ENCODE measurements around the gene JAKMIP3. TPM values are rescaled to one million over a fixed set of nuclear protein-coding genes. Genes with fewer than 3 reads are reported as not detected.

Gene JAKMIP3
- under 1 TPM; 0.07 to 0.12 TPM for total RNA-seq

GRCh38 chr10:132065491-132066105 lies at the start of gene JAKMIP3:
JAKMIP3 (plus strand) TSS chr10:132065946; CDS start chr10:132104809, 38,863 bp downstream.
- Mint-ChIP-seq H3K27ac (no peak within 1 kb of the TSS), H3K27me3 (peaks cover 7% of the 10 kb centered on the region), H3K9me3 (no peaks in the 10 kb centered on the region), H3K4me1 (peaks cover 5% of the 10 kb centered on the region), H3K36me3 (ENCODE audit: low read depth) (no peaks in the 10 kb centered on the region), H3K4me3 (peak within 1 kb of the TSS; percentile 26)
- DNase-seq = no peak
- ChIA-PET POLR2A (no interaction called here), CTCF (no interaction called here)

GRCh38 chr10:132016514-132016913 lies 49.2 kb upstream of the JAKMIP3 start:
- ChIA-PET POLR2A (no interaction called here), CTCF (no interaction called here)
- no peak for DNase-seq
- Mint-ChIP-seq H3K9me3 (no peaks in the 10 kb centered on the region), H3K4me3 (no peak overlapping the region), H3K27me3 (peaks cover 2% of the 10 kb centered on the region), H3K36me3 (ENCODE audit: low read depth) (no peaks in the 10 kb centered on the region), H3K4me1 (no peaks in the 10 kb centered on the region), H3K27ac (no peak overlapping the region)

GRCh38 chr10:132018446-132018845 lies 47.3 kb upstream of the JAKMIP3 start:
- no peak overlapping the region for H3K4me3 Mint-ChIP-seq
- H3K9me3 Mint-ChIP-seq = no peaks in the 10 kb centered on the region
- H3K27ac Mint-ChIP-seq = no peak overlapping the region
- ChIA-PET POLR2A (no interaction called here), CTCF (no interaction called here)
- peaks cover 5% of the 10 kb centered on the region for H3K4me1 Mint-ChIP-seq
- H3K36me3 Mint-ChIP-seq (ENCODE audit: low read depth) = no peaks in the 10 kb centered on the region
- peaks cover 5% of the 10 kb centered on the region for H3K27me3 Mint-ChIP-seq
- DNase-seq = no peak

GRCh38 chr10:132019366-132019765 lies 46.4 kb upstream of the JAKMIP3 start:
- Mint-ChIP-seq H3K36me3 (ENCODE audit: low read depth) (no peaks in the 10 kb centered on the region), H3K27ac (no peak overlapping the region), H3K4me1 (peaks cover 5% of the 10 kb centered on the region), H3K27me3 (peaks cover 13% of the 10 kb centered on the region), H3K4me3 (no peak overlapping the region), H3K9me3 (no peaks in the 10 kb centered on the region)
- no peak for DNase-seq
- ChIA-PET CTCF (interaction anchor here (0.9 kb wide), 1 partner anchor 134 kb away, joined by 4 read pairs; no protein-coding TSS in a partner anchor), POLR2A (no interaction called here)

GRCh38 chr10:132020456-132020855 lies 45.3 kb upstream of the JAKMIP3 start:
- peaks cover 5% of the 10 kb centered on the region for H3K4me1 Mint-ChIP-seq
- CTCF ChIA-PET = interaction anchor here (0.9 kb wide), 1 partner anchor 135 kb away, joined by 4 read pairs; no protein-coding TSS in a partner anchor
- POLR2A ChIA-PET = no interaction called here

GRCh38 chr10:132021046-132021445 lies 44.7 kb upstream of the JAKMIP3 start:
- no peak for DNase-seq
- Mint-ChIP-seq H3K36me3 (ENCODE audit: low read depth) (no peaks in the 10 kb centered on the region), H3K9me3 (no peaks in the 10 kb centered on the region), H3K4me3 (no peak overlapping the region), H3K27me3 (peaks cover 24% of the 10 kb centered on the region), H3K27ac (no peak overlapping the region), H3K4me1 (peaks cover 5% of the 10 kb centered on the region)
- CTCF ChIA-PET = no interaction called here
- POLR2A ChIA-PET = no interaction called here

More at GRCh38 chr10:132020456-132020855, 45.3 kb upstream of the JAKMIP3 start:
- DNase-seq = no peak
- no peaks in the 10 kb centered on the region for H3K36me3 Mint-ChIP-seq (ENCODE audit: low read depth)
- no peaks in the 10 kb centered on the region for H3K9me3 Mint-ChIP-seq
- peaks cover 22% of the 10 kb centered on the region for H3K27me3 Mint-ChIP-seq
- no peak overlapping the region for H3K4me3 Mint-ChIP-seq
- H3K27ac Mint-ChIP-seq = no peak overlapping the region

GRCh38 chr10:132021504-132022143 lies 44.1 kb upstream of the JAKMIP3 start:
- Mint-ChIP-seq H3K27me3 (peaks cover 26% of the 10 kb centered on the region), H3K27ac (no peak overlapping the region), H3K4me1 (peaks cover 5% of the 10 kb centered on the region), H3K36me3 (ENCODE audit: low read depth) (no peaks in the 10 kb centered on the region), H3K9me3 (no peaks in the 10 kb centered on the region), H3K4me3 (no peak overlapping the region)
- no peak for DNase-seq
- CTCF ChIA-PET = interaction anchor here (2.4 to 2.5 kb wide), 2 partner anchors 133 to 136 kb away, joined by 9 to 30 read pairs; no protein-coding TSS in a partner anchor
- POLR2A ChIA-PET = no interaction called here

GRCh38 chr10:132022241-132022640 lies 43.5 kb upstream of the JAKMIP3 start:
- Mint-ChIP-seq H3K36me3 (ENCODE audit: low read depth) (no peaks in the 10 kb centered on the region), H3K27ac (no peak overlapping the region), H3K9me3 (no peaks in the 10 kb centered on the region), H3K4me1 (peaks cover 5% of the 10 kb centered on the region), H3K27me3 (peaks cover 28% of the 10 kb centered on the region), H3K4me3 (no peak overlapping the region)
- POLR2A ChIA-PET = interaction anchor here (0.6 to 1.2 kb wide), 2 partner anchors 38 to 136 kb away, joined by 3 read pairs; no protein-coding TSS in a partner anchor
- no peak for DNase-seq
- CTCF ChIA-PET = interaction anchor here (0.6 to 2.5 kb wide), 14 partner anchors 9 to 521 kb away, joined by 3 to 30 read pairs (median 5); partner anchors contain the start of gene PPP2R2D

GRCh38 chr10:132023092-132023811 lies 42.5 kb upstream of the JAKMIP3 start:
- POLR2A ChIA-PET = interaction anchor here (1.2 kb wide), 1 partner anchor 137 kb away, joined by 3 read pairs; no protein-coding TSS in a partner anchor
- Mint-ChIP-seq H3K9me3 (no peaks in the 10 kb centered on the region), H3K4me1 (peaks cover 5% of the 10 kb centered on the region), H3K27me3 (peaks cover 32% of the 10 kb centered on the region), H3K4me3 (no peak overlapping the region), H3K36me3 (ENCODE audit: low read depth) (no peaks in the 10 kb centered on the region), H3K27ac (no peak overlapping the region)
- CTCF ChIA-PET = interaction anchor here (0.6 to 2.5 kb wide), 15 partner anchors 10 to 520 kb away, joined by 3 to 30 read pairs (median 5); partner anchors contain the start of gene PPP2R2D
- DNase-seq = peak; percentile 80

- H3K36me3 Mint-ChIP-seq (ENCODE audit: low read depth) = no peaks in the 10 kb centered on the region
- no peak for DNase-seq
- H3K9me3 Mint-ChIP-seq = no peaks in the 10 kb centered on the region
- ChIA-PET CTCF (no interaction called here), POLR2A (no interaction called here)
- no peak overlapping the region for H3K4me3 Mint-ChIP-seq
- H3K4me1 Mint-ChIP-seq = peaks cover 10% of the 10 kb centered on the region
- no peak overlapping the region for H3K27ac Mint-ChIP-seq
- peaks cover 42% of the 10 kb centered on the region for H3K27me3 Mint-ChIP-seq
Measured at GRCh38 chr10:132027423-132027983, 38.2 kb upstream of the JAKMIP3 start.

- ChIA-PET POLR2A (no interaction called here), CTCF (no interaction called here)
- H3K4me3 Mint-ChIP-seq = no peak overlapping the region
- peaks cover 43% of the 10 kb centered on the region for H3K27me3 Mint-ChIP-seq
- no peak overlapping the region for H3K27ac Mint-ChIP-seq
- H3K36me3 Mint-ChIP-seq (ENCODE audit: low read depth) = no peaks in the 10 kb centered on the region
- no peaks in the 10 kb centered on the region for H3K9me3 Mint-ChIP-seq
- DNase-seq = no peak
- H3K4me1 Mint-ChIP-seq = peaks cover 5% of the 10 kb centered on the region
Measured at GRCh38 chr10:132028706-132029105, 37.0 kb upstream of the JAKMIP3 start.

- H3K27me3 Mint-ChIP-seq = peaks cover 49% of the 10 kb centered on the region
- DNase-seq = no peak
- POLR2A ChIA-PET = no interaction called here
- H3K4me3 Mint-ChIP-seq = no peak overlapping the region
- H3K4me1 Mint-ChIP-seq = peaks cover 5% of the 10 kb centered on the region
- no peaks in the 10 kb centered on the region for H3K36me3 Mint-ChIP-seq (ENCODE audit: low read depth)
- no peaks in the 10 kb centered on the region for H3K9me3 Mint-ChIP-seq
- H3K27ac Mint-ChIP-seq = no peak overlapping the region
- CTCF ChIA-PET = no interaction called here
Measured at GRCh38 chr10:132030898-132031463, 34.8 kb upstream of the JAKMIP3 start.

Measured in activated CD4-positive, alpha-beta T cell treated with anti-CD3 and anti-CD28 coated beads, Interleukin-2, amount 10 ng/mL, durations not matched to agents 7 days and 5 days (primary cell).